Gastrocnemius medialis (tissue), 4 donors: ENCODE data around the gene SEC24D. TPM values are rescaled to one million over a fixed set of nuclear protein-coding genes. Genes with fewer than 3 reads are reported as not detected.

Source experiments
- ATAC-seq, 2 donors: fragments of 150-250 bp; one replicate each; pipeline ENCODE4 v1.9.1; 2016
- DNase-seq, 2 donors: peaks; one replicate each; pipeline ENCODE4 v3.0.0-alpha.2; 2019
- H3K27ac ChIP-seq, 4 donors: fragments of 200-600 bp; sonication (generic); 1 replicate in 1 of 4; 2 replicates in 3 of 4; pipeline ENCODE4 v1.5.1; 2016 to 2018; ENCODE audit warnings: mild to moderate bottlenecking in 2 of 4, moderate library complexity in 1 of 4
- H3K27me3 ChIP-seq, 3 donors: fragments of 200-600 bp; sonication (generic) in 2 of 3; 1 replicate in 1 of 3; 2 replicates in 2 of 3; pipeline versions ENCODE4 v1.5.1 to v1.6.0; 2016 to 2019; ENCODE audit warnings: mild to moderate bottlenecking in 1 of 3, moderate library complexity in 1 of 3
- H3K36me3 ChIP-seq, 2 donors: fragments of 200-600 bp; sonication (generic) in 1 of 2; one replicate each; pipeline ENCODE4 v1.5.1; 2017 to 2018
- H3K4me1 ChIP-seq, 2 donors: fragments of 200-600 bp; sonication (generic) in 1 of 2; one replicate each; pipeline ENCODE4 v1.5.1; 2016 to 2017; ENCODE audit warnings: mild to moderate bottlenecking in 2 of 2
- H3K4me3 ChIP-seq, 4 donors: fragments of 200-600 bp; sonication (generic) in 3 of 4; 1 replicate in 1 of 4; 2 replicates in 3 of 4; pipeline ENCODE4 v1.5.1; 2016 to 2019; ENCODE audit warnings: mild to moderate bottlenecking in 2 of 4
- H3K9me3 ChIP-seq, 3 donors: fragments of 200-600 bp; sonication (generic) in 2 of 3; 1 replicate in 1 of 3; 2 replicates in 2 of 3; pipeline ENCODE4 v1.5.1; 2016 to 2019
- CTCF ChIP-seq, 5 experiments: fragments of 450-650 bp in 3 of 5; fragments of 200-600 bp in 2 of 5; sonication (generic) in 2 of 5; IDR thresholded peaks in 4 of 5; conservative IDR thresholded peaks in 1 of 5; 1 replicate in 4 of 5; 2 replicates in 1 of 5; pipeline ENCODE4 v1.5.1; 2016 to 2019; ENCODE audit warnings: antibody characterized with exemption in 5 of 5, mild to moderate bottlenecking in 3 of 5, moderate library complexity in 3 of 5
- POLR2A ChIP-seq, 2 donors: fragments of 450-650 bp; IDR thresholded peaks; one replicate each; pipeline ENCODE4 v1.6.1; 2017; ENCODE audit warnings: antibody characterized with exemption in 2 of 2, mild to moderate bottlenecking in 2 of 2, moderate library complexity in 2 of 2
- in situ Hi-C, 4 donors: fragments of 200-750 bp; cut with MboI; loops; one replicate each; pipeline versions ENCODE4 v1.15.0 to v1.8.0; 2017; ENCODE audit warnings: low sequenced_read_pairs in 4 of 4
- intact Hi-C: fragments of 100-400 bp; cut with DNase I; formaldehyde crosslinking; loops from one replicate; pipeline ENCODE4 v1.15.1; 2023; ENCODE audit warnings: low total_unique reads
- total RNA-seq, 4 donors: library from RNA; depleted of rRNA; stranded (reverse); fragments of >200 nt; gene quantifications; one replicate each; pipeline versions ENCODE4 v1.1.0 to v1.2.3, GENCODE V29; 2016

Gene SEC24D
- total RNA-seq, 4 donors from 2014 or later, result 8.9 to 16.2 (median 10.4) TPM

DNA sequence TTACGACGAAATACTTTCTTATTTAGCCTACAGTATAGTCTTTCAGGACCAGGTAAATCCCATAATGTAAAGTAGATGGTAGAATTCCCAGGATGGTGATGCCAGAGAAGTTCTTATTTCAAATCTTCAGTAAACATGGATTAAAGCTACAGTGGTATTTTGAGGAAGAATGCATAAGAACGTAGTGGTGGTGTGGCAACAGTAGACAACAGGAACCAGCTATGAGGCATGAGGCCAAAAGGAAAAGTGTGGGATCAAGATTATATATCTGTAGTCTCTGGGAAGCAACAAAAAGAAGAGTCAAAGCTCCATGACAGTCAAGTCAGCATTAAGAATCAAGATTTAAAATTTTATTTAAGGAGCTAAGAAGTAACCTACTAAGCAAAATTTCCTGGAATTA lies 90.6 kb downstream of the SEC24D start:
- TF ChIP-seq CTCF (IDR thresholded peaks at IDR 0.05 in 4 of 5, conservative IDR thresholded peaks at IDR 0.05 in 1 of 5) (no peak), POLR2A (IDR thresholded peaks at IDR 0.05) (no peak)
- peaks cover 0 to 4% of the 10 kb centered on the region in 2 donors for H3K36me3 ChIP-seq
- intact Hi-C loops, result loop anchor here (10.0 kb wide), 2 partner anchors 469 to 539 kb away; partner anchors contain the start of gene USP53
- H3K9me3 ChIP-seq, result no peaks in the 10 kb centered on the region
- H3K27ac ChIP-seq, result peak overlapping the region; percentile 79 to 88 (median 82)
- H3K4me1 ChIP-seq, result peaks cover 26 to 50% of the 10 kb centered on the region in 2 donors
- H3K27me3 ChIP-seq, result no peaks in the 10 kb centered on the region
- in situ Hi-C loops, result loop anchor here in 3 of 4 donors (10.0 kb wide), 1 partner anchor 229 kb away; no protein-coding TSS in a partner anchor
- DNase-seq (no peak), ATAC-seq (no peak)
- H3K4me3 ChIP-seq, result no peak overlapping the region

GRCh38 chr4:118743867-118744266 lies 92.1 kb downstream of the SEC24D start:
- TF ChIP-seq POLR2A (IDR thresholded peaks at IDR 0.05), result no peak
- TF ChIP-seq CTCF (IDR thresholded peaks at IDR 0.05 in 4 of 5, conservative IDR thresholded peaks at IDR 0.05 in 1 of 5), result no peak
- intact Hi-C loops, result loop anchor here (5.0 to 10.0 kb wide), 3 partner anchors 303 to 541 kb away; partner anchors contain the start of gene USP53
- peaks cover 0 to 12% of the 10 kb centered on the region in 2 donors for H3K36me3 ChIP-seq
- in situ Hi-C loops, result loop anchor here in 3 of 4 donors (10.0 kb wide), 1 partner anchor 231 kb away; no protein-coding TSS in a partner anchor
- no peak overlapping the region for H3K4me3 ChIP-seq
- H3K27ac ChIP-seq, result peak overlapping the region; percentile 79 to 88 (median 82)
- no peak for DNase-seq
- H3K27me3 ChIP-seq, result no peaks in the 10 kb centered on the region
- no peak for ATAC-seq
- H3K4me1 ChIP-seq, result peaks cover 26 to 39% of the 10 kb centered on the region in 2 donors
- no peaks in the 10 kb centered on the region for H3K9me3 ChIP-seq

GRCh38 chr4:118742050-118742449 lies 93.9 kb downstream of the SEC24D start:
- intact Hi-C loops (loop anchor here (5.0 to 10.0 kb wide), 3 partner anchors 305 to 543 kb away; partner anchors contain the start of gene USP53), in situ Hi-C loops (loop anchor here in 3 of 4 donors (10.0 kb wide), 1 partner anchor 233 kb away; no protein-coding TSS in a partner anchor)
- no peaks in the 10 kb centered on the region for H3K9me3 ChIP-seq
- ATAC-seq (no peak), DNase-seq (no peak)
- peak overlapping the region in 3 of 4 donors; percentile 39 to 63 (median 47) for H3K27ac ChIP-seq
- peaks cover 26 to 31% of the 10 kb centered on the region in 2 donors for H3K4me1 ChIP-seq
- no peak overlapping the region for H3K4me3 ChIP-seq
- H3K27me3 ChIP-seq, result no peaks in the 10 kb centered on the region
- no peak for TF ChIP-seq POLR2A (IDR thresholded peaks at IDR 0.05)
- TF ChIP-seq CTCF (IDR thresholded peaks at IDR 0.05 in 4 of 5, conservative IDR thresholded peaks at IDR 0.05 in 1 of 5), result no peak
- peaks cover 0 to 26% of the 10 kb centered on the region in 2 donors for H3K36me3 ChIP-seq

DNA sequence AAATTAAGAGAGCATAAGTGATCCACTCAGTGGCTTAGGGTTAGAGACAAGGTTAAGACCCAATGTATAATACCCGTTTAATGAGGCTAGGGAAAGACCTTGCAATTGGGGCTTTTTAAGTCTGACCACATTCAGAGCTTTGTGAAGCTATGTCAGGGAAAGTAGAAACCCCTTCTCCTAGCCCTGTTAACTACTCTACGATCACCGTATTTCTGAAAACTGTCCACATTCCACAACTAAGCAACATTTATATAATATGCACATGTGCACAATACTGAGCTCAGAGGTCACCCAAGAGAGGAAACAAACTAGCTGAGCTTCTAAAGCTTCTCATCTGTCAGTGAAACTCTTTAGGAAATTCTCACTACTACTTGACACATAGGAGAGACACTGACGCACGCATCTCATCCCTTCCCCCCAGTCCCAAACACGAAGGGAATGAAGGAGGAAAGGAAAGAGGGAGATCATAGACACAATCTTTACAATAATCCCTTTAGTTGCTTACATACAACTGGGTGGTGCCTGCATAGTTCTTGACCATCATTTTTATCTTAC lies 94.5 kb downstream of the SEC24D start:
- TF ChIP-seq POLR2A (IDR thresholded peaks at IDR 0.05) (no peak), CTCF (IDR thresholded peaks at IDR 0.05 in 4 of 5, conservative IDR thresholded peaks at IDR 0.05 in 1 of 5) (no peak)
- intact Hi-C loops (loop anchor here (1.0 to 10.0 kb wide), 6 partner anchors 123 to 543 kb away; partner anchors contain the start of gene USP53), in situ Hi-C loops (loop anchor here in 3 of 4 donors (10.0 kb wide), 1 partner anchor 233 kb away; no protein-coding TSS in a partner anchor)
- ATAC-seq (peak in 1 of 2 donors; percentile 69), DNase-seq (no peak)
- peaks cover 0 to 32% of the 10 kb centered on the region in 2 donors for H3K36me3 ChIP-seq
- H3K4me1 ChIP-seq, result peaks cover 19 to 27% of the 10 kb centered on the region in 2 donors
- H3K27me3 ChIP-seq, result no peaks in the 10 kb centered on the region
- H3K9me3 ChIP-seq, result no peaks in the 10 kb centered on the region
- H3K4me3 ChIP-seq, result peak overlapping the region; percentile 15 to 33 (median 20)
- H3K27ac ChIP-seq, result peak overlapping the region; percentile 30 to 63 (median 43)
